Neural progenitor cell (in vitro differentiated cells): ENCODE measurements around the gene EHBP1. TPM values are rescaled to one million over a fixed set of nuclear protein-coding genes. Genes with fewer than 3 reads are reported as not detected.

ENCODE experiments used
- DNase-seq: peaks from one replicate; pipeline ENCODE4 v3.0.0-alpha.2; 2016; ENCODE audit warnings: low spot score
- H2AFZ ChIP-seq: fragments of 200-600 bp; sonication (generic); replicated peaks from 2 replicates; pipeline ENCODE4 v1.6.1; 2016; ENCODE audit warnings: antibody characterized with exemption
- H3F3A ChIP-seq: fragments of 200-600 bp; sonication (generic); 2 replicates; pipeline ENCODE4 v1.6.1; 2016; ENCODE audit warnings: antibody characterized with exemption, low read depth
- H3K27ac ChIP-seq: fragments of 200-600 bp; sonication (generic); 2 replicates; pipeline ENCODE4 v1.5.1; 2016; ENCODE audit warnings: mild to moderate bottlenecking
- H3K27me3 ChIP-seq: fragments of 200-600 bp; sonication (generic); 2 replicates; pipeline ENCODE4 v1.6.1; 2016; ENCODE audit warnings: mild to moderate bottlenecking, moderate library complexity
- H3K36me3 ChIP-seq: fragments of 200-600 bp; sonication (generic); 2 replicates; pipeline ENCODE4 v1.5.1; 2016
- H3K4me1 ChIP-seq: fragments of 200-600 bp; sonication (generic); 2 replicates; pipeline ENCODE4 v1.6.1; 2016; ENCODE audit warnings: mixed run types
- H3K4me2 ChIP-seq: fragments of 200-600 bp; sonication (generic); 2 replicates; pipeline ENCODE4 v1.6.1; 2016
- H3K4me3 ChIP-seq: fragments of 200-600 bp; sonication (generic); 2 replicates; pipeline ENCODE4 v1.5.1; 2016
- H3K79me2 ChIP-seq: fragments of 200-600 bp; sonication (generic); 2 replicates; pipeline ENCODE4 v1.6.1; 2016; ENCODE audit warnings: low read depth
- H3K9ac ChIP-seq: fragments of 200-600 bp; sonication (generic); 2 replicates; pipeline ENCODE4 v1.6.1; 2016
- H3K9me3 ChIP-seq: fragments of 200-600 bp; sonication (generic); 2 replicates; pipeline ENCODE4 v1.5.1; 2016; ENCODE audit warnings: low read depth
- H4K20me1 ChIP-seq: fragments of 200-600 bp; sonication (generic); 2 replicates; pipeline ENCODE4 v1.6.1; 2016; ENCODE audit warnings: low read depth
- H3K27ac Mint-ChIP-seq: 3 replicates; pipeline ENCODE4 v1.8.0; 2021; ENCODE audit warnings: mixed read lengths
- H3K27me3 Mint-ChIP-seq: 2 replicates; pipeline ENCODE4 v1.8.0; 2022; ENCODE audit warnings: low read depth, mild to moderate bottlenecking, inconsistent platforms, moderate library complexity, mixed read lengths; ENCODE audit not compliant: insufficient read depth
- H3K36me3 Mint-ChIP-seq: 3 replicates; pipeline ENCODE4 v1.8.0; 2021; ENCODE audit warnings: mixed read lengths
- H3K4me1 Mint-ChIP-seq: 3 replicates; pipeline ENCODE4 v1.8.0; 2021; ENCODE audit warnings: mixed read lengths
- H3K4me3 Mint-ChIP-seq: 3 replicates; pipeline ENCODE4 v1.8.0; 2021; ENCODE audit warnings: mild to moderate bottlenecking, moderate library complexity, mixed read lengths
- H3K9me3 Mint-ChIP-seq: 3 replicates; pipeline ENCODE4 v1.8.0; 2020; ENCODE audit warnings: mixed read lengths
- EZH2 ChIP-seq: fragments of 200-600 bp; sonication (generic); IDR thresholded peaks from 2 replicates; pipeline ENCODE4 v1.6.1; 2017; ENCODE audit warnings: antibody characterized with exemption, mild to moderate bottlenecking, moderate library complexity
- EZH2phosphoT487 ChIP-seq: fragments of 200-600 bp; sonication (generic); IDR thresholded peaks from 2 replicates; pipeline ENCODE4 v1.6.1; 2017; ENCODE audit warnings: antibody characterized with exemption
- total RNA-seq: library from RNA; depleted of rRNA; stranded (reverse); fragments of >200 nt; gene quantifications from 2 replicates; pipeline ENCODE4 v1.2.3, GENCODE V29; 2015; ENCODE audit warnings: low replicate concordance
- TF ChIP-seq, protein P1 (sequence below): fragments of 200-600 bp; sonication (generic); IDR thresholded peaks from 2 replicates; pipeline ENCODE4 v1.5.1; 2017; ENCODE audit warnings: antibody characterized with exemption, mild to moderate bottlenecking

Gene EHBP1
- total RNA-seq, 1 donor from 2014 or later, result 65.8 TPM

DNA sequence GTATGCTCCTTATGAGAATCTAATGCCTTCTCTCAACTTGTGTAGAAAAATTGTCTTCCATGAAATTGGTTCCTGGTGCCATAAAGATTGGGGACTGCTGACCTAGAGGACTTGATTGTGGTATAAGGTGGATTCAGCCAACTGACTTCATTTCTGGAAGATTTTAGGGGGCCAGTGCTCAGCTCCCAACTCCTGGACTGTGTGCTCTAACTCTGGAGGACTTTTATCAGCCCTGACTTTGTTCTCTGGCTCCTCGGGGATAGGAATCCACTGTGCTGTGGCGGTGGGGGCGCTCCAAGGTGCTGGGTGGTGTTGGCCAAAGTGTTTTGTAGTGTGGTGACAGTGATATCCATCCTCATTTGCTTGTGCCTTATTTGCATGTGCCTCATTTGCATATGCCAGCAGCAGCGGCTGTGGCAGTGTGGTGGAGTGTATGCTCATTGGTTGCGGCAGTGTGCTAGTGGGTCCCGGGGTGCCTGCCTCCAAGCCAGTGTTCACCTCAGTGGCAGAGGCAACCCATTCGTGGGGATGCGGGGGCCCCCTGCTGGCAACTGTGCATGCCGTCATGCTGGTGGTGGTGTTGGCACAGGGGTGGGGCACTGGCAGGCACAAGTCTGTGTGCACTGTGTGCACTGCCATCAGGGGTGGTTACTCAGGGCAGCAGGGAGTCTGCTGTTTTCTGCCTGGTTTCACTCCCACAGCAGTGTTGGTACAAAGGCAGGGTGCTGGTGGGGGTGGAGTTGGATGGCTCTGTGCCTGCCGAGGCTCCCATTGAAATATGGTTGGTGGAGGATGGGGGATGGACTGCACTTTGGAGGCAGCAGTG is 19.6 kb downstream of the EHBP1 start:
- Histone ChIP-seq H3K79me2 (peaks cover 94% of the 10 kb centered on the region), H3K4me2 (no peak overlapping the region), H3K36me3 (peaks cover 9% of the 10 kb centered on the region), H3K4me3 (no peak overlapping the region), H4K20me1 (peaks cover 15% of the 10 kb centered on the region), H3K4me1 (peaks cover 5% of the 10 kb centered on the region), H2AFZ (no peak overlapping the region), H3K9ac (no peak overlapping the region), H3K9me3 (no peaks in the 10 kb centered on the region), H3K27ac (no peak overlapping the region), H3F3A (peaks cover 10% of the 10 kb centered on the region), H3K27me3 (no peaks in the 10 kb centered on the region)
- peak; percentile 41 for DNase-seq
- Mint-ChIP-seq H3K9me3 (peaks cover 23% of the 10 kb centered on the region), H3K36me3 (peaks cover 39% of the 10 kb centered on the region), H3K27ac (no peak overlapping the region), H3K4me1 (peaks cover 5% of the 10 kb centered on the region), H3K27me3 (no peaks in the 10 kb centered on the region), H3K4me3 (no peak overlapping the region)
- no peak for TF ChIP-seq EZH2
- TF ChIP-seq, protein P1, sequence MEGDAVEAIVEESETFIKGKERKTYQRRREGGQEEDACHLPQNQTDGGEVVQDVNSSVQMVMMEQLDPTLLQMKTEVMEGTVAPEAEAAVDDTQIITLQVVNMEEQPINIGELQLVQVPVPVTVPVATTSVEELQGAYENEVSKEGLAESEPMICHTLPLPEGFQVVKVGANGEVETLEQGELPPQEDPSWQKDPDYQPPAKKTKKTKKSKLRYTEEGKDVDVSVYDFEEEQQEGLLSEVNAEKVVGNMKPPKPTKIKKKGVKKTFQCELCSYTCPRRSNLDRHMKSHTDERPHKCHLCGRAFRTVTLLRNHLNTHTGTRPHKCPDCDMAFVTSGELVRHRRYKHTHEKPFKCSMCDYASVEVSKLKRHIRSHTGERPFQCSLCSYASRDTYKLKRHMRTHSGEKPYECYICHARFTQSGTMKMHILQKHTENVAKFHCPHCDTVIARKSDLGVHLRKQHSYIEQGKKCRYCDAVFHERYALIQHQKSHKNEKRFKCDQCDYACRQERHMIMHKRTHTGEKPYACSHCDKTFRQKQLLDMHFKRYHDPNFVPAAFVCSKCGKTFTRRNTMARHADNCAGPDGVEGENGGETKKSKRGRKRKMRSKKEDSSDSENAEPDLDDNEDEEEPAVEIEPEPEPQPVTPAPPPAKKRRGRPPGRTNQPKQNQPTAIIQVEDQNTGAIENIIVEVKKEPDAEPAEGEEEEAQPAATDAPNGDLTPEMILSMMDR, result peak; percentile 40

- DNase-seq, result no peak
- Histone ChIP-seq H3K79me2 (peaks cover 90% of the 10 kb centered on the region), H3K27me3 (no peaks in the 10 kb centered on the region), H3K4me3 (no peak overlapping the region), H3K9ac (no peak overlapping the region), H3K9me3 (no peaks in the 10 kb centered on the region), H3K4me1 (peaks cover 5% of the 10 kb centered on the region), H4K20me1 (peaks cover 15% of the 10 kb centered on the region), H3K27ac (no peak overlapping the region), H3K4me2 (no peak overlapping the region), H2AFZ (no peak overlapping the region), H3F3A (peaks cover 10% of the 10 kb centered on the region), H3K36me3 (peaks cover 10% of the 10 kb centered on the region)
- H3K27ac Mint-ChIP-seq, result no peak overlapping the region
- H3K9me3 Mint-ChIP-seq, result peaks cover 29% of the 10 kb centered on the region
- no peak overlapping the region for H3K4me3 Mint-ChIP-seq
- H3K27me3 Mint-ChIP-seq, result no peaks in the 10 kb centered on the region
- H3K4me1 Mint-ChIP-seq, result peaks cover 5% of the 10 kb centered on the region
- H3K36me3 Mint-ChIP-seq, result peaks cover 36% of the 10 kb centered on the region
- TF ChIP-seq, protein P1, result no peak
- TF ChIP-seq EZH2 (no peak), EZH2phosphoT487 (no peak)
These were observed 20.2 kb downstream of the EHBP1 start for GRCh38 chr2:62725712-62726055.

DNA sequence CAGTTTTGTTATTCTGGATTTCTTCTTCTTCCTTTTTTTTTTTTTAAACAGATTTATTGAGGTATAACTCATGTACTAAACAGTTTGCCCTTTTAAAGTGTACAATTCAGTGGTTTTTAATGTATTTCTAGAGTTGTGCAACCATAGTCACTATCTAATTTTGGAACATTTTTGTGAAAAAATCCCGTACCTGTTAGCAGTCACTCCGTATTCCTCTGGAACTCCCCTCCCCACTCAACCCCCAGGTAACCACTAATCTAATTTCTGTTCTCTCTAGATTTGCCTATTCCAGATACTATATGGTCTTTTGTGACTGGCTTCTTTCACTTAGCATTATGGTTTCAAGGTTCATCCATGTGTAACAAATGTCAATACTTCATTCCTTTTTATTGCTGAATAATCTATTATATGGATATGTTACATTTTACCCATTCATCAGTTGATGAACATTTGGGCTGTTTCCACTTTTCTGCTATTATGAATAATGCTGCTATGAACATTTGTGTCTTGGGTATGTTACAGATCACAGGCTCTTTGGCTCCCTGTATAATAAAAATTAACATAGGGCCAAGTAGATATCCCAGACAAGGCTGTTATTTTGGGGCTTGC is 21.9 kb downstream of the EHBP1 start:
- Histone ChIP-seq H3K9me3 (peaks cover 6% of the 10 kb centered on the region), H3K36me3 (peaks cover 13% of the 10 kb centered on the region), H4K20me1 (peaks cover 15% of the 10 kb centered on the region), H3K27ac (no peak overlapping the region), H3K4me3 (no peak overlapping the region), H3F3A (peaks cover 10% of the 10 kb centered on the region), H3K27me3 (no peaks in the 10 kb centered on the region), H3K4me2 (no peak overlapping the region), H2AFZ (no peak overlapping the region), H3K9ac (no peak overlapping the region), H3K79me2 (peaks cover 90% of the 10 kb centered on the region), H3K4me1 (peaks cover 5% of the 10 kb centered on the region)
- peaks cover 35% of the 10 kb centered on the region for H3K36me3 Mint-ChIP-seq
- no peaks in the 10 kb centered on the region for H3K27me3 Mint-ChIP-seq
- no peak for DNase-seq
- peaks cover 5% of the 10 kb centered on the region for H3K4me1 Mint-ChIP-seq
- H3K27ac Mint-ChIP-seq, result no peak overlapping the region
- no peak overlapping the region for H3K4me3 Mint-ChIP-seq
- TF ChIP-seq, protein P1, result no peak
- TF ChIP-seq EZH2 (no peak), EZH2phosphoT487 (no peak)
- peaks cover 42% of the 10 kb centered on the region for H3K9me3 Mint-ChIP-seq
